ENCODE measurements around the gene MTUS2.

DNA sequence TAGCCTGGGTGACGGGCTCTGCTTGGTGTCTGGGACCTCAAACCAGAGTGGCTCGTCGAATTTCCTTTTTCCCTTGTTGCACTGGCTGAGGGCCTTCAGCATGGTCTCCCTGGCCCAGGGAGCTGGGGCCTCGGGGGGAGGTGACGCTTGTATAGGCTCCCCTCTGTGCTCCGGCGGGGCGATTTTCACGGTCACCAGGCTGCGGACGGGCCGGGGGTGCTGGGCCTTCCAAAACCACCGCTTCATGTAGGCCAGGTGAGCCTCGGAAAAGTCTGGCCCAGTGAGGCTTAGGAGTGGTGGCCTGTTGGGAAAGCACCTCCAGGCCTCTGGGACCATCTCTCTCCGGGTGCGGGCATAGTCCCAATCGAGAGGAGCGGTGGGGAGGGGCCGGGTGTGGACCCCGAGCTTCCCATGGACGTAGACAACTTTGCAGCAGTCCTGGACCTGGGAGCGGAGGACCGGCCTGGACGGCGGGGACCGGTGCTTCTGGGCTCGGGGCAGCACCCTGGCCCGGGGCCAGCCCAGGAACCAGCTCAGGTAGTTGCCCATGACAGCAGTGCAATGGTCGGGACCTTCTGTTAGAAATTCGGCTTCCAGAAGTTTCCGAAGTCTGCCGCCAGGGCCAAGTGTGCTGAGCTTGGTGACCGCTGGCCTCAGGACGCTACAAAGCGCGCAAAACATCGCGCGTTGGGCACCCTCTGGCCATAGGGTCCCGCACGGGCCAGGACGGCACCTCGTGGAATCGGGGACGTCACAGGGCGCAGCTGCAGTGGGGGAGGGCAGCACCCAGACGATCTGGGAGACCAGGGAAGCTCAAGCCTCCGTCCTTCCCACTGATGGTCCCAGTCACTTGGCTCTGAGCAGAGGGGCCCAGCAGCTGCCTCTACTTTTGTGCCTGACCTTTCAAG lies 41.6 kb upstream of the MTUS2 start:
- TF ChIP-seq TARDBP (IDR thresholded peaks at IDR 0.05) (no peak), FOXA1 (IDR thresholded peaks at IDR 0.05) (no peak), SP1 (IDR thresholded peaks at IDR 0.05) (no peak), CTBP1 (IDR thresholded peaks at IDR 0.05; ENCODE audit: borderline replicate concordance) (no peak), FOXM1 (IDR thresholded peaks at IDR 0.05; ENCODE audit: borderline replicate concordance) (no peak), LEF1 (IDR thresholded peaks at IDR 0.05; ENCODE audit: borderline replicate concordance) (no peak), HDGF (IDR thresholded peaks at IDR 0.05; ENCODE audit: borderline replicate concordance) (no peak), FOXK2 (IDR thresholded peaks at IDR 0.05) (no peak)

Data from HEK293T (cell line).